GM19372 (cell line): ENCODE measurements around the gene DGKD.

Experiments
- ATAC-seq: cut with Tn5 transposase; IDR thresholded peaks from one replicate; pipeline ENCODE4 v1.9.1; 2021; ENCODE audit warnings: mild to moderate bottlenecking, low read depth, moderate library complexity; ENCODE audit not compliant: unreplicated experiment

Gene DGKD

DNA sequence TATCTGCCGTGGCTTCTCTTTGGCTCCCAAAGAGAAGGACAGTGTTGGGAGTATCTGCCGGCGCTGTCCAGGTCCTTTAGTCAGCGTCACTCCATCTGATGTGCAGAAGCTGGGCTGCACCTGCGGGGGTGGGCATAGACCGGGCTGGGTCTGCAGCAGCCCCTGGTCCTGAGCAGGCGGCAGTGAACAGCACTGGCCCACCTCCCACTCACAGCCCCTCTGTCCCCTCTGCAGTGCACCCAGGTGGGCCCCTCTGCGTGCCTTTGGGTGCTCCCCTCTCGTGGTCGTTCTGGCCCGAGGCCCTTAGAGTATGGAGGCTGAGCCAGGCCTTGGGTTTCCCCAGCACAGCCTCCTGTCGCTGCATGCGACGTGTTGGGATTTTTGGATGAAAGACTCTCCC, 116.5 kb downstream of the DGKD start:
- ATAC-seq = no peak

- ATAC-seq = no peak
Measured at GRCh38 chr2:233471291-233472035, 117.2 kb downstream of the DGKD start.

DNA sequence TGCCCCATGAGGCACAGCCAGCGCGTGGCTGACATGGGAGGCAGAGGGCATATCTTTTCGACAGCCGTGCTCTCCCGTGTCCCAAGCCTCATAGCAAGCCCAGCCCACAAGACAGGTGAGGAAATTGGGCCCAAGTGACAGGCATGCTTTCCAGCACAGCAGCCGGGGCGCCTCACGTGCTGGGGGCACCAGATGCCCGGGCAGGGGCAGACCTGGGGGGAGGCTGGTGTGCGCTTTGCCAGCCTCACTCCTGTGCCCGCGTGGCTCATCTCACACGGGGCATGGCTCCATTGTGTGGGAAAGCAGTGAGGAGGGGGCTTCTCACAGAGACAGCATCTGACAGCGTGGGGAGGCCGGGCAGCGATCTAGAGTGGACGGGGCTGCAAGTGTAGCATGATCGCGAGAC, 119.1 kb downstream of the DGKD start:
- ATAC-seq = no peak

DNA sequence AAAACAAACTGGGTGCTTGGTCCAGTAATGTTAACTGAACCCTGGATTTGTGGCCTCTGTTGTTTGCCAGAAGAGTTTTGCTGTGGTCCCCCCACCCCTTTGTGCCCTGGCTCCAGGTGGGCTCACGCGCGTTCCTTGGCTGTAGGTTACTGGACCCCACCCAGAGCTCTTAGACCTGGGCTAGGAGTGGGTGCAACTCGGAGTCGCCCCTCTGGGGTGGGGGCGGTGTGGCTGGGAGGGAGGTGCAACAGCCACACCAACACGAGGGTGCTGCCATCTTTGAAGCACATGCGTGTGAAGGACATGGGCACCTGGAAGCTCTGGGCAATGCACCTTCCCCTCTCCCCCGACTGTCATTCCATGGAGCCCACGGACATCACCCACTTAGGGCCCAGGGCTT, 119.6 kb downstream of the DGKD start:
- ATAC-seq = no peak

DNA sequence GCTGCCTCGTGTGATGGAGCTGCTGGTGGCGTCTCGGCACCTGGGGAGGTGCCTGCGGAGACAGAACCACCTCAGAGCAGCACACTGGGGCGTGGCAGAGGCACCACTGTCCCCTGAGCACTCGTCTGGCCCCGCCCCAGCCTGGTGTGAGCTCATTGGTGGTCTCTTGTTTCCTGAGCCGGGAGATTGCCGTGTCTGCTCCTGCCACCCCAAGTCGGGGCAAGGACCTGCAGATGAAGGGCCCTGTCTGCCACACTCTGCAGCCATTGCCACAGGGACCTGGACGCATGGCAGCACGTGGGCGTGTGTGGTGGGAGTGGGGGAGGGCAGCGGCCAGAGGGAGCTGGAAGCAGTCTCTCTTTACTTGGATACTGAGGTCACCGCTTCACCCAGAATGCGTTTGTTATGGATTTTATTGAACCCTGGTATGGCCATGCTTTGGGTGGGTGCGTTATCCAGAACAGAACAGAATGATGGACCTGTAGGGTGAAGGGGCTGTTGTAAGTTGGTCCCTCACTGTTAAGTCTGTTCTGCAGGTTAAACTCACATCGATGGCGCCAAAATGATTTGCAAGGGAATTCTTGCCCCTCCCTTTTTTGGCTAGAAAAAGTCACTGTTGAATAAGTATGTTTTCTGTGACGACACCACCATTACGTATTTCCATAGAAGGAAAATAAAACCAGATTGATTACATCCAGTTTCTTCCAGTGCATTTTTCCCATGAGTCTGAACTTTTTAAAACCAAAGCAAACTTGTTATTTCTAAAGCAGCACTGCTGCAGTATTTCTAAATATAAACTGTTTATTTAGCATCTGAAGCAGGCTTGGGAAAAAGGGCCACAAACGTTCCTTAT, 120.2 kb downstream of the DGKD start:
- no peak for ATAC-seq

GRCh38 chr2:233476063-233476410, 121.7 kb downstream of the DGKD start:
- no peak for ATAC-seq

DNA sequence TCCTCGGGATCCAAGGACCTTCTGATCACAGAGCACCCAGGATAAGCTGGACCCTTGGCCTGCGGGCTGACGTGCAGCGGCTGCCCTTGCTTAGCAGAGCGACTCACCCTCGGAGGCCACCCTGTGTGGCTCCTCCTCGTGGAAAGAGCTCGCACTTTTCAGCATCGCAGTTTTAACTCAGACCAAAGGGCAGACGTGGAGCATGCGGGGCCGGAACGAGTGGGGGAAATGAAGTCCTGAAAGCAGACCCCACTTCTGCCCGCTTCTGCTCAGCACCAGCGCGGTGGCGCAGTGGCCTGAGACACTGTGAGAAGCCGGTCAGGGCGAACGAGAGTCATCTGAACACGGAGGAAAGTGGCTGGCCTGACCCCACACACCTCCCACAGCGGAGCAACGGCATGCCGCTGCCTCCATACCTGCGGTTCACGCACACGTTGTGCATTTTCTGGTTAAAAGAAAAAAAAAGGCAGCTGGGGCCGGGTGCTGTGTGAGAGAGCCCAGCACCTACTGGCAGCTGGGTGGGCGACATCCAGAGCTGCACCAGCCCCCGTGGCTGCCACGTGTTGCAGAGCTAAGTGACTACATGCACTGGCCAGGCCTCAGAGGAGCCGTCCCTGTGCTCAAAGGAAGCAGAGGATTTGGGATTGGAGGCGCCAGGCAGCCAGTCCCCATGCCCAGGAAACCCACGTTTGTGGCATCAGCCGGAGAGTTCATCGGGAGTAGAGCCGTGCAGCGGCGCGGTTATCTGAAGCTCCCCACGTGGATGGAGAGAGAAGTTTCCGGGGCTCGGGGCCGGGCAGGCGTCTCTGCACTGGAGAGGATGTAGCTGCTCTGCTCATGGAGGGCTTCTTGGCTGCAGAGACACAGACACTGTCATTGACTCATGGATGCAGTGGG, 122.6 kb downstream of the DGKD start:
- ATAC-seq = no peak

- ATAC-seq = no peak
Measured at GRCh38 chr2:233477548-233478433, 123.5 kb downstream of the DGKD start.

DNA sequence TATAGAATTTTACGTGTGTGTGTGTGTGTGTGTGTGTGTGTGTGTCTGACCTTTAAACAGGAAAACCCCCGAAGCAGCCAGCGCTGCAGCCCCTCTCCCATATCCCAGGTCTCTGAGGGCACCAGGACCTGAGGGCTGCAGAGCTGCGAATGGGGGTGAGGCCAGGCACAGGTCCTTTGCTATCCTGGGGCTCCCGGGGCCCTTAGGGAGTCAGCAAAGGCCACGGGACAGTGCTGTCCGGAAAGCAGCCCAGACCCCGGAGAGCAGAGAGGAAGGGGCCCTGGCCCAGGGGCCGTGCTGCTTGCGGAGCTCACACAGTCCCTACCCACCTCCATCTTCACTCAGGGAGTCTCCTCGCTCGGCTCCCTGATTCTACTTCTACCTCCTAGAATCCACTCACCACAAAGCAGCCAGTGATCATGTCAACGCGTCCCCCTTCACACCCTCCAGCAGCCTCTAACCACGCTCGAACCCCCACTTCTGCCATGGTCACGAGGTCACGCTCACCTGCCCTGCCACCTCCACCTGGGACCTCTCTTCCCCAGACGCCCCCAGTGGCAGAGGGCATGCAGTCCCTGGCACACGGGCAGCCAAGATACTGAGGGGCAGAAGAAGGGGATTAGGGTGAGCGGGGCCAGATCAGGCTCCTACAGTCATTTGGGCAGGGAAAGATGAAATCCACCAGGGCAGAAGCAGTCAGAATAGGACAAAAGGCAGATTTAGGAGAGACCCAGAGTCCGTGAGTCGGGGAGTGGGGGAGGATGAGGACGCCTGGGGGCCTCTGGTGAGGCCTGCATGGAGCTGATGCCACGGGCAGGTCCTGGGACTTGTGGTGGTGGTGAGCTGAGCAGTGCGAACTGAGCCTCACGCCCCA, 125.6 kb downstream of the DGKD start:
- ATAC-seq = no peak

- ATAC-seq = no peak
Measured at GRCh38 chr2:233480490-233481202, 126.4 kb downstream of the DGKD start.

- ATAC-seq = no peak
Measured at GRCh38 chr2:233481368-233482142, 127.3 kb downstream of the DGKD start.

DNA sequence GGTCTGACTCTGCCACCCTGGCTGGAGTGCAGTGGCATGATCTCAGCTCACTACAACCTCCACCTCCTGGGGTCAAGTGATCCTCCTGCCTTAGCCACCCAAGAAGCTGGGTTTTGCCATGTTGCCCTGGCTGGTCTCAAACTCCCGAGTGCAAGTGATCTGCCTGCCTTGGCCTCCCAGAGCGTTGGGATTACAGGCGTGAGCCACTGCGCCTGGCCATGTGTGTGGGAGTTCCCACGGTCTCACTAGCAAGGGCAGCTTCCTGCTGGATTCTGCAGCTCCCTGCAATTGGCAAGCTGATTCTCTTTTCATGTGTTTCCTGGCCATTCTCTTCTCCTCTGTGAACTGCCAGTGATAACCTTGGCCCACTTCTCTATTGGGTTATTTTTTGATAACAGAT, 128.3 kb downstream of the DGKD start:
- no peak for ATAC-seq

DNA sequence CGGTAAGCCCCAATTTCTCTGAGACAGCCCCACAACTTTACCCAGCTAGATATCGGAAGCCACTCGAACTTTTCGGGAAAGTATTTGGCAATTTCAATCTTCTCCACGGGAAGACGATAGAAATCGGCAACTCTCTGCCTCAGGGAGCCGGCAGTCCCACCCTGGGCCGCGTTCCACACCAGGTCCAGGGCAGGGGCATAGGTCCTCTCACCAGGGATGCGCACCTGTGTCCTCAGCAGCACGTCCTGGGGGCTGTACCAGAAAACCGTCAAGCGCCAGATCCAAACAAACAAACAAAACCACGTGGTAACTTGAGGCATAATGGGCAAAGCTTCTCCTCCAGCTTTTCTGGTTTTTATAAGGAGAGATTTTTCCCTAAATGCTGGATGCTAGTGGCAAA, 131.4 kb downstream of the DGKD start:
- no peak for ATAC-seq

DNA sequence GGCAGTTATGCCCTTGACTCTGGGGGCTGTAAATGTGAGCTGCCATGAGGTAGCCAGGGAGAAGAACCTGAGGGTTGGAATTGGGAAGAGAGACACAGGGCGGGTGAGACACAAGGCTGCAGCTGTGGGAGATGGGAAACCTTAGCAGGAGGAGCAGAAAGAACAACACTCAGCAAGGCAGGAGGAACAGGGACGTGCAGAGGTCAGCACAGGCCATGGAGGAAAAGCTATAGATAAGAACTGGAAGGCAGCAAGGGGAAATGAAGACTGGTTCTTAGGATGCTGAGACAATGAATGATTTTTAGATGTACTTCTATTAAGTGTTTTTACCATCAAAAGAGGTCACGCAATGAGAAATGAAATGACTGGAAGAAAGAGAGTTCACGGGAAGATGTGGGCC, 132.1 kb downstream of the DGKD start:
- no peak for ATAC-seq

- ATAC-seq = no peak
Measured at GRCh38 chr2:233486778-233487552, 132.7 kb downstream of the DGKD start.

GRCh38 chr2:233487748-233488345, 133.6 kb downstream of the DGKD start:
- no peak for ATAC-seq

- ATAC-seq = no peak
Measured at GRCh38 chr2:233489143-233489542, 134.8 kb downstream of the DGKD start.
